Activated CD4-positive, alpha-beta T cell treated with anti-CD3 and anti-CD28 coated beads, Interleukin-2, amount 50 U/mL, for 16 hours (primary cell): ENCODE data around the gene TRABD.
A peak's percentile ranks its signal among the peaks of the same experiment; 100 is the strongest.

Experiments
- DNase-seq: peaks from one replicate; pipeline ENCODE4 v3.0.0-alpha.2; 2020

The TRABD gene

GRCh38 chr22:50205781-50206569, 20.3 kb downstream of the TRABD start:
- DNase-seq, result no peak

- DNase-seq, result no peak
Measured at GRCh38 chr22:50206599-50206998, 20.9 kb downstream of the TRABD start.

GRCh38 chr22:50207383-50208140, 21.8 kb downstream of the TRABD start:
- no peak for DNase-seq

- no peak for DNase-seq
Measured at GRCh38 chr22:50208430-50208938, 22.8 kb downstream of the TRABD start.

- no peak for DNase-seq
Measured at GRCh38 chr22:50208939-50209892, 23.5 kb downstream of the TRABD start.

- peak; percentile 63 for DNase-seq
Measured at GRCh38 chr22:50209893-50210292, 24.2 kb downstream of the TRABD start.

- DNase-seq, result no peak
Measured at GRCh38 chr22:50210378-50211139, 24.8 kb downstream of the TRABD start.

GRCh38 chr22:50211147-50211546, 25.4 kb downstream of the TRABD start:
- no peak for DNase-seq

GRCh38 chr22:50213263-50213662, 27.6 kb downstream of the TRABD start:
- no peak for DNase-seq

- DNase-seq, result no peak
Measured at GRCh38 chr22:50215297-50216054, 29.8 kb downstream of the TRABD start.

- DNase-seq, result no peak
Measured at GRCh38 chr22:50216055-50216683, 30.5 kb downstream of the TRABD start.

- no peak for DNase-seq
Measured at GRCh38 chr22:50216684-50217520, 31.2 kb downstream of the TRABD start.

GRCh38 chr22:50217543-50218152, 31.9 kb downstream of the TRABD start:
- DNase-seq, result no peak

GRCh38 chr22:50218153-50218995, 32.7 kb downstream of the TRABD start:
- DNase-seq, result no peak

GRCh38 chr22:50218996-50219727, 33.4 kb downstream of the TRABD start:
- no peak for DNase-seq

GRCh38 chr22:50219800-50220602, 34.3 kb downstream of the TRABD start:
- DNase-seq, result no peak
